ENCODE measurements around the gene DHDDS.
A peak's percentile ranks its signal among the peaks of the same experiment; 100 is the strongest.
"Not testable (repeated sequence)": the region's sequence is repeated elsewhere in the genome, so short reads cannot be mapped to it uniquely, and the experiment has no call there.

The DHDDS gene

DNA sequence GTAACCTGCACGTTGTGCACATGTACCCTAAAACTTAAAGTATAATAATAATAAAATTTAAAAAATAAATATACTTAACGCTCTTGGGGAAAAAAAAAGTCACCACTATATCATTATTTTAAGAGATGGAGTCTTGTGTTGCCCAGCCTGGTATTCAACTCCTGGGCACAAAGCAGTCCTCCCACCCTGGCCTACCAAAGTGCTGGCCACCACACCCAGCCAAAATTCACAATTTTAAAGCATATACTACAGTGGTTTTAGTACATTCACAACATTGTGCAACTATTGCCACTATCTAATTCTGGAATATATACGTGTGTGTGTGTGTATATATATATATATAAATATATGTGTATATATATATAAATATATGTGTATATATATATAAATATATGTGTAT lies 46.0 kb downstream of the DHDDS start:
- Histone ChIP-seq H3K27me3 (ENCODE audit: control insufficient read depth, insufficient read depth, low read length) (no peaks in the 10 kb centered on the region), H3K27ac (ENCODE audit: low read depth, low read length) (no peak overlapping the region), H3K4me3 (ENCODE audit: low read depth, low read length) (no peak overlapping the region), H3K4me1 (ENCODE audit: control insufficient read depth, insufficient read depth, low read length) (0 out of 2 replicates have a peak, but pooled peaks cover 7% of the 10 kb centered on the region), H3K36me3 (ENCODE audit: control insufficient read depth, insufficient read depth, low read length) (peaks cover 46% of the 10 kb centered on the region), H3K9ac (ENCODE audit: low read length) (no peak overlapping the region), H3K9me3 (ENCODE audit: control insufficient read depth, insufficient read depth, low read depth, low read length) (no peaks in the 10 kb centered on the region)

DNA sequence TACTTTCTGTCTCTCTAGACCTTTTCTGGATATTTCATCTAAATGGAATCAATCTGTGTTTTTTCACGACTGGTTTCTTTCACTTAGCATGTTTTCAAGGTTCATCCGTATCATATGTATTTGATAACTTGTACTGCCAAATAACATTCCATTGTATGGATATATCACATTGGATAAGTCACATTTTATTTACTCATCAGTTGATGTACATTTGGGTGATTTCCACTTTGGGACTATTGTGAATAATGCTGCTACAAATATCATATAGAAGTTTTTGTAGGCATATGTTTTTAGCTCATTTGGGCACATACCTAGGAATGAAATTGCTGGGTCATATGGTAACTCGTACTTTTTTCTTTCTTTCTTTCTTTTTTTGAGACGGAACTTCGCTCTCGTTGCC lies 46.9 kb downstream of the DHDDS start:
- H3K36me3 ChIP-seq (ENCODE audit: control insufficient read depth, insufficient read depth, low read length) = peaks cover 38% of the 10 kb centered on the region
- H3K9ac ChIP-seq (ENCODE audit: low read length) = no peak overlapping the region
- no peak overlapping the region for H3K27ac ChIP-seq (ENCODE audit: low read depth, low read length)
- H3K4me1 ChIP-seq (ENCODE audit: control insufficient read depth, insufficient read depth, low read length) = no peaks in the 10 kb centered on the region
- no peaks in the 10 kb centered on the region for H3K9me3 ChIP-seq (ENCODE audit: control insufficient read depth, insufficient read depth, low read depth, low read length)
- H3K27me3 ChIP-seq (ENCODE audit: control insufficient read depth, insufficient read depth, low read length) = no peaks in the 10 kb centered on the region
- H3K4me3 ChIP-seq (ENCODE audit: low read depth, low read length) = no peak overlapping the region

DNA sequence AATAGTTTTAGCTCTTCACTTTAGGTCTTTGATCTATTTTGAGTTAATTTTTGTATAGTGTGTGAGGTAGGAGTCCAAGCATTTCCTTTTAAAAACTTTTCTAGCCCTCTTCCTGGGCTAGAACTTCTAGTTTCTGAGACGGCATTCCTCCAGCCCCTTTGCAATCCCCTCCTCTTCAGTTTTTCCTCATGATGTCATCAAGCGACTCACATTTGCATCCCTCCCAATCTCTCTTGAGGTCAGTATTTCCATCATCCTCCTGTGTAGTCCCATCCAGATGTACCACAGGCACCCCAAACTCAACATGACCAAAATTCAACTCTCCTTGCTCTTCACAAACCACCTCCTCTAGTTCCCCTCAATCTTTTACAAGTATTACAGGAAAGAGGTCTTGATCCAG lies 50.8 kb downstream of the DHDDS start:
- peaks cover 6% of the 10 kb centered on the region for H3K36me3 ChIP-seq (ENCODE audit: control insufficient read depth, insufficient read depth, low read length)
- no peaks in the 10 kb centered on the region for H3K9me3 ChIP-seq (ENCODE audit: control insufficient read depth, insufficient read depth, low read depth, low read length)
- H3K27me3 ChIP-seq (ENCODE audit: control insufficient read depth, insufficient read depth, low read length) = no peaks in the 10 kb centered on the region
- H3K9ac ChIP-seq (ENCODE audit: low read length) = no peak overlapping the region
- H3K27ac ChIP-seq (ENCODE audit: low read depth, low read length) = no peak overlapping the region
- no peaks in the 10 kb centered on the region for H3K4me1 ChIP-seq (ENCODE audit: control insufficient read depth, insufficient read depth, low read length)
- H3K4me3 ChIP-seq (ENCODE audit: low read depth, low read length) = no peak overlapping the region

DNA sequence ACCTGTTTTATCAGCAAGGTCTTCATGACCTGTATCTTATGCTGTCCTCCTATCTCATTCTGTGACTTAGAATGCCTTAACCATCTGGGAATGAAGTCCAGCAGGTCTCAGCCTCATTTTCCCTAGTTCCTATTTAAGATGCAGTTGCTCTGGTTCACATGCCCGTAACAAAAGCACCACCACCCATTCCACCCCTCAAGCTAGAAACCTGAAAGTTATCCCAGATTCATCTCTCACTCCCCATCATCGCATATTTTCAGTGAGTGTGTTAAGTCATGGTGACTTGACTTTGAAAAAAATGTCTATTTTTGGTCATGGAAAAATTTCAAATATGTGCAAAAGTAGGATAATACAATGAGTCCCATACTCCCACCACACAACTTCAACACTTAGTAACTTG lies 51.9 kb downstream of the DHDDS start:
- Histone ChIP-seq H3K36me3 (ENCODE audit: control insufficient read depth, insufficient read depth, low read length) (peaks cover 2% of the 10 kb centered on the region), H3K27ac (ENCODE audit: low read depth, low read length) (no peak overlapping the region), H3K9ac (ENCODE audit: low read length) (no peak overlapping the region), H3K27me3 (ENCODE audit: control insufficient read depth, insufficient read depth, low read length) (no peaks in the 10 kb centered on the region), H3K4me1 (ENCODE audit: control insufficient read depth, insufficient read depth, low read length) (no peaks in the 10 kb centered on the region), H3K4me3 (ENCODE audit: low read depth, low read length) (no peak overlapping the region), H3K9me3 (ENCODE audit: control insufficient read depth, insufficient read depth, low read depth, low read length) (no peaks in the 10 kb centered on the region)

DNA sequence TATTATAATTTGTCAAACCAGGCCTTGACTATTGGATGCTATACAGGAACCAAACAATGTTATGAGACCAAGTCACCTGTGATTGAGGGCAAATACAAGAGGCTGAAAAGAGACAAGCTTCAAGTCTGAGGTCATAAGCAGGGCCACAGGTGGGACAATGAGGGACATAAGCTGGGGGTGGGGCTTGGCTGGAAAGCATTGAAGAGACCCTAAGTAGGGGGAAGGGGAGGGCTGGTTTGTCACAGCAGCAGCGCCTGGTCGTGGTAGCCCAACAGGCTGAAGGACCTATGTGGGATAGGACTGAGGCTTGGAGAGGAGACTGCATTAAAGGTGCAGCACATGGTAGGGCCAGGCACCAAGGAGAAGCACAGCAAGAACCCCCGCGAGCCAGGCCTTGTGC lies 58.0 kb downstream of the DHDDS start:
- Histone ChIP-seq H3K4me1 (ENCODE audit: control insufficient read depth, insufficient read depth, low read length) (no peaks in the 10 kb centered on the region), H3K9me3 (ENCODE audit: control insufficient read depth, insufficient read depth, low read depth, low read length) (no peaks in the 10 kb centered on the region), H3K27ac (ENCODE audit: low read depth, low read length) (no peak overlapping the region), H3K27me3 (ENCODE audit: control insufficient read depth, insufficient read depth, low read length) (no peaks in the 10 kb centered on the region), H3K9ac (ENCODE audit: low read length) (no peak overlapping the region), H3K4me3 (ENCODE audit: low read depth, low read length) (no peak overlapping the region), H3K36me3 (ENCODE audit: control insufficient read depth, insufficient read depth, low read length) (no peaks in the 10 kb centered on the region)

DNA sequence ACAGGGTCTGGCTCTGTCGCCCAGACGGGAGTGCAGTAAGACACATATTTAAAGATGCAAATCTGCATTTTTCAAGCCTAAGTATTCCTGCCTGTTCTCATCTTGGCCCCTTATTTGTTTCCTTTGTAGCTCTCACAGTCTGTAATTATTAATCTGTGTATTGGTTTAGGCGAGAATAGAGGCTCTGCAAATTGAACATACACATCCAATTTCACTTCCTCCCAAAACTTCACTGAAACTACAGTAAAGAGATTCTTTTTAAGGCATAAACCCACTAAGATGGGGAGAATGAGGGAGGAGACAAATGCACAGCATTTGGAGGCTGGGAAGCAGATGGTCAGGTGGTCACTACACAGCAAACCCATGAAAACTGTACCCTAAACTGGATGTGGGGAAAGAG lies 61.1 kb downstream of the DHDDS start:
- H3K4me1 ChIP-seq (ENCODE audit: control insufficient read depth, insufficient read depth, low read length) = no peaks in the 10 kb centered on the region
- no peaks in the 10 kb centered on the region for H3K36me3 ChIP-seq (ENCODE audit: control insufficient read depth, insufficient read depth, low read length)
- H3K27me3 ChIP-seq (ENCODE audit: control insufficient read depth, insufficient read depth, low read length) = no peaks in the 10 kb centered on the region
- no peaks in the 10 kb centered on the region for H3K9me3 ChIP-seq (ENCODE audit: control insufficient read depth, insufficient read depth, low read depth, low read length)
- no peak overlapping the region for H3K27ac ChIP-seq (ENCODE audit: low read depth, low read length)
- H3K4me3 ChIP-seq (ENCODE audit: low read depth, low read length) = no peak overlapping the region
- H3K9ac ChIP-seq (ENCODE audit: low read length) = no peak overlapping the region

DNA sequence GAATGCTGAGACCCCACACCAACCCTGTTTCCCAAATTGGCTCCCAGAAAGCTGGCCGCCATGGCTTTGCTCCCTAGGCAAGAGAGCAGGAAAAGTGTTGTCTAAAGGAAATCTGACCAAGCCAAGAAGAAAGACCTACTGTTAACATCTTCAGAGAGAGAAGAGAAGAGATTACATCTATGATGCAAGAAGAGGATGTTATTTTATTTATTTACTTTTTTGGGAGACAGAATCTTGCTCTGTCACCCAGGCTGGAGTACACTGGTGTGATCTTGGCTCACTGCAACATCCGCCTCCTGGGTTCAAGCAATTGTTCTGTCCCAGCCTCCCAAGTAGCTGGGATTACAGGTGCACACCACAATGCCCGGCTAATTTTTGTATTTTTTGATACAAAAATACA lies 61.8 kb downstream of the DHDDS start:
- Histone ChIP-seq H3K27me3 (ENCODE audit: control insufficient read depth, insufficient read depth, low read length) (no peaks in the 10 kb centered on the region), H3K36me3 (ENCODE audit: control insufficient read depth, insufficient read depth, low read length) (no peaks in the 10 kb centered on the region), H3K9ac (ENCODE audit: low read length) (no peak overlapping the region)

DNA sequence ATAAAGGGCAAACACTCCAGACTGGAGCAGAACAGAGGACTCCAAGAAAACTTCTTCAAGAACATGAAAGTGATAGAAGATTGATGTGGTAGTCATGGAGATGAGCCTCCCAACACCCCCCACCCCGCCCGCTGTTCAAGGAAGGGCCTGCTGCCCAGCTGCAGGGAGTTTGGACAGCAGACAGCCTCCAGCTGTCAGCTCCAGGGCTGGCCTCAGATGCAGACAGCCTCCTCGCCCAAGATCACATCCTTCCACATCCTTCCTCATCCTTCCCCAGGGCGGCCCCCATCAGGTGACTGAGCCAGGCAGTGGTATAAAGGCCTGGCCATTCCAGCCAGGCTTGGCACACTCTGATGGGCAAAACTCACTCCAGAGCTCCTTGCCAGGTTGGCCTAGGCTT lies 64.7 kb downstream of the DHDDS start:
- Histone ChIP-seq H3K9me3 (ENCODE audit: control insufficient read depth, insufficient read depth, low read depth, low read length) (no peaks in the 10 kb centered on the region), H3K27me3 (ENCODE audit: control insufficient read depth, insufficient read depth, low read length) (no peaks in the 10 kb centered on the region), H3K4me1 (ENCODE audit: control insufficient read depth, insufficient read depth, low read length) (no peaks in the 10 kb centered on the region; the same call in 1 of the 2 replicates), H3K36me3 (ENCODE audit: control insufficient read depth, insufficient read depth, low read length) (no peaks in the 10 kb centered on the region), H3K27ac (ENCODE audit: low read depth, low read length) (no peak overlapping the region), H3K9ac (ENCODE audit: low read length) (no peak overlapping the region), H3K4me3 (ENCODE audit: low read depth, low read length) (no peak overlapping the region)

More for the DNA sequence above, 61.8 kb downstream of the DHDDS start:
- H3K4me1 ChIP-seq (ENCODE audit: control insufficient read depth, insufficient read depth, low read length) = no peaks in the 10 kb centered on the region
- H3K9me3 ChIP-seq (ENCODE audit: control insufficient read depth, insufficient read depth, low read depth, low read length) = no peaks in the 10 kb centered on the region
- H3K27ac ChIP-seq (ENCODE audit: low read depth, low read length) = no peak overlapping the region
- no peak overlapping the region for H3K4me3 ChIP-seq (ENCODE audit: low read depth, low read length)

DNA sequence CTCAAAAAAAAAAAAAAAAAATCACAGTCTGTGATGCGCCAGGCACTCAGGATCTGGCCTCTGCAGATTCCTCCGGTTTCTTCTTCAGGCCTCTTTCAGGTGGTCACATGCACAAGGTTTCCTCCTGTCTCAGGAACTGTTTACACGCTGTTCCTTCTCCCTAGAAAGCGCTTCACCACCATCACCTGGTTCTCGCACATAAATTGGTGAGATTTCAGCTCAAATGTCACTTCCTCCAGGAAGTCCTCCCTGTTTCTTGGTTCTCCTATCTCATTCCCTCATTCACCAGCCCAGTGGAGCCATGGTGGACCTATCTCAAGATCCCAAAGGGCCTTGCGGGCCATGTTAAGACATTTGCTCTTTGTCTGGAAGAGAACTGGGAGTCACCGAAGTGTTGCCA lies 66.8 kb downstream of the DHDDS start:
- H3K9ac ChIP-seq (ENCODE audit: low read length) = no peak overlapping the region
- H3K27me3 ChIP-seq (ENCODE audit: control insufficient read depth, insufficient read depth, low read length) = no peaks in the 10 kb centered on the region
- no peak overlapping the region for H3K27ac ChIP-seq (ENCODE audit: low read depth, low read length)
- no peaks in the 10 kb centered on the region for H3K9me3 ChIP-seq (ENCODE audit: control insufficient read depth, insufficient read depth, low read depth, low read length)
- no peaks in the 10 kb centered on the region; the same call in 1 of the 2 replicates for H3K4me1 ChIP-seq (ENCODE audit: control insufficient read depth, insufficient read depth, low read length)
- no peaks in the 10 kb centered on the region for H3K36me3 ChIP-seq (ENCODE audit: control insufficient read depth, insufficient read depth, low read length)
- no peak overlapping the region for H3K4me3 ChIP-seq (ENCODE audit: low read depth, low read length)

DNA sequence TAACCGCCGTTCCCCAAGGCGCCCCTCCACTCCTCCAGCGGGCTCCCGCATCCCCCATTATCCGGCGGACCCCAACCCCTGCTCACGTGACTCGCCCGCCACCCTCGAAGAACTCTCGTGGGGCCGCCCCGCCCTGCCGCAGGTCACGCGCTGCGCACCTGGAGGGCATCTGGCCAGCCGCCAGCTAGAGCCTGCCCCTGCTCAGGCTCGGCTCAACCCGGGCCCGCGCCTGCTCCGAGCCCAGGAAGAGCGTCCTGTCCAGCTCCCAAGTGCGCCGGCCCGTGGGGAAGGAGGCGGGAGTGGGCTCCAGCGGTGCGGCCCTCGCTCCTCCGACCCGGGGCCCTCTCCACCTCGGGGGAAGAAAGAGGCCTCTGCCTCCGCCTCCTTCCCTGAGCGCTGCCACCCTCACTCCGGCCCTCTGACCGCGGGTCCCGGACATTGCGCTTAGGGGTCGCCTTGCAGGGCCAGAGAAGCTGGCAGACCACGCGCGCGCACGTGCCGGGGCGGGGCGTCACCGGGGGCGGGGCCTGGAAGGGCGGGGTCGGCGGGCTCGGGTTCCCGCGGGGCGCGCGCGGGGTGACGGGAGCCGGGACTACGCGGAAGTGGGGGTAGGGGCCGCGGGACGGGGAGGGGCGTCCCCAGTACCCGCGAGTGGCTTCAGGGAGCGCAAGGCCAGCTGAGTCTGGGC lies 68.5 kb downstream of the DHDDS start:
- Histone ChIP-seq H3K9me3 (ENCODE audit: control insufficient read depth, insufficient read depth, low read depth, low read length) (no peaks in the 10 kb centered on the region), H3K27ac (ENCODE audit: low read depth, low read length) (peak overlapping the region; percentile 80), H3K4me1 (ENCODE audit: control insufficient read depth, insufficient read depth, low read length) (no peaks in the 10 kb centered on the region; the same call in 1 of the 2 replicates), H3K9ac (ENCODE audit: low read length) (peak overlapping the region; percentile 88), H3K36me3 (ENCODE audit: control insufficient read depth, insufficient read depth, low read length) (no peaks in the 10 kb centered on the region), H3K27me3 (ENCODE audit: control insufficient read depth, insufficient read depth, low read length) (no peaks in the 10 kb centered on the region), H3K4me3 (ENCODE audit: low read depth, low read length) (peak overlapping the region; percentile 96)

DNA sequence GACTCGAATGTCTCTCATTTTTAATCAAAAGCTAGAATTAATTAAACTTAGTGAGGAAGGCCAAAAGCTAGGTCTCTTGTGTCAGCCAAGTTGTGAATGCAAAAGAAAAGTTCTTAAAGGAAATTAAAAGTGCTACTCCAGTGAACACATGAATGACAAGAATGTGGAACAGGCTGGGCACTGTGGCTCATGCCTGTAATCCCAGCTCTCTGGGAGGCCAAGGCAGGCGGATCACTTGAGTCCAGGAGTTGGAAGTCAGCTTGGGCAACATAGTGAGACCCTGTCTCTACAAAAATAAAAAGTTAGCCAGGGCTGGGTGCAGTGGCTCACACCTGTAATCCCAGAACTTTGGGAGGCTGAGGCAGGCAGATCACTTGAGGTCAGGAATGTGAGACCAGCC lies 78.6 kb downstream of the DHDDS start:
- H3K4me1 ChIP-seq (ENCODE audit: control insufficient read depth, insufficient read depth, low read length); H3K36me3 ChIP-seq (ENCODE audit: control insufficient read depth, insufficient read depth, low read length); H3K9me3 ChIP-seq (ENCODE audit: control insufficient read depth, insufficient read depth, low read depth, low read length); H3K27ac ChIP-seq (ENCODE audit: low read depth, low read length); H3K9ac ChIP-seq (ENCODE audit: low read length); H3K27me3 ChIP-seq (ENCODE audit: control insufficient read depth, insufficient read depth, low read length); H3K4me3 ChIP-seq (ENCODE audit: low read depth, low read length): not testable (repeated sequence)

DNA sequence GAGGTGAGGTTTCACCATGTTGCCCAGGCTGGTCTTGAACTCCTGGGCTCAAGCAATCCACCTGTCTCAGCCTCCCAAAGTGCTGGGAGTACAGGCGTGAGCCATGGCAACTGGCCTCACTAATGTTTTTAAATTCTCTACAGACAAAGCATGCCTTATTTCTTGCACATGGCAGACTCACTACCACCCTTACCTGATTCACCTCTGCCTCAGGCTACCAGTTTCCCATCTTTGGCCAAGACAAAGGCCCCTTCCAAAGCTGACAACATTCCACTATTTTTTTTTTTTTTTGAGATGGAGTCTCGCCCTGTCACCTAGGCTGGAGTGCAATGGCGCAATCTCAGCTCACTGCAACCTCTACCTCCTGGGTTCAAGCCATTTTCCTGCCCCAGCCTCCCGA lies 83.7 kb downstream of the DHDDS start:
- not testable (repeated sequence) for H3K9ac ChIP-seq (ENCODE audit: low read length); H3K27me3 ChIP-seq (ENCODE audit: control insufficient read depth, insufficient read depth, low read length); H3K27ac ChIP-seq (ENCODE audit: low read depth, low read length); H3K36me3 ChIP-seq (ENCODE audit: control insufficient read depth, insufficient read depth, low read length); H3K9me3 ChIP-seq (ENCODE audit: control insufficient read depth, insufficient read depth, low read depth, low read length); H3K4me3 ChIP-seq (ENCODE audit: low read depth, low read length); H3K4me1 ChIP-seq (ENCODE audit: control insufficient read depth, insufficient read depth, low read length)
